EL (cell line): ENCODE measurements around the gene ARHGAP24.

Experiments used
- DNase-seq: peaks from one replicate; pipeline ENCODE4 v3.0.0-alpha.2; 2016

Gene ARHGAP24

GRCh38 chr4:85708468-85708867, 233.5 kb downstream of the ARHGAP24 start:
- no peak for DNase-seq

GRCh38 chr4:85713005-85713404, 238.1 kb downstream of the ARHGAP24 start:
- DNase-seq: no peak

DNA sequence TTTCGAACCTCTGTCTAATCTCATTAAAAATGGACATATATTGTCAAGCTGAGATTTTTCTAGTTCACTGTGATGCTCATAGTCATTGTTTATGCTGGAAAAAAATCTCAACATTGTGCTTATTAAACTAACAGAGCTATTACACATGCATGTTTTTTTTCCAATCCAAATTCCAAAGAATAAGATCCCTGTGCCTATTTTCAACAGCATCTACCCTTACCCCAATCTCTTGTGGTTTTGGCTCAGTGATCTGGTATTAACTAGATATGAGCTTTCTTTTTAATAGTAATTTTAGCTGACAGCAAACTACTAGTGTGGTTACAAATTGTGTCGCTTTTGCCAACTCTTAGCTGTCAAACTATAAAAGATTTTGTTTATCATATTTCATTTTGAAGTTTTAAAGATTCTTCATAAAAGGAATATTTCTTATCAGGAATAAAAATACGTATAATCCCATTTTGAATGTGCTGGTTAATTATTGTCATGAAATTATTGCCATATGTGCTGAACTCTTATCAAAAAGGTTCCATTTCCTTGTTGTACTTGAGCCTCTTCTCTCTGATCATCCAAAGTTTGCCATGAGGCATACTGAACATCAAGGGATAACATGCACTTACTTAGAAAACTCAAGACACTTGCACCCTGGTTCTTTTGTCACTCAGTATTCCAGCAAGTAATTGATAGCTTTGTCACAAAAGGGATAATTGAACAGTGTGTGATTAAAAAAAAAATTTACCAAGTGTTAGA, 241.2 kb downstream of the ARHGAP24 start:
- DNase-seq: peak; percentile 32

DNA sequence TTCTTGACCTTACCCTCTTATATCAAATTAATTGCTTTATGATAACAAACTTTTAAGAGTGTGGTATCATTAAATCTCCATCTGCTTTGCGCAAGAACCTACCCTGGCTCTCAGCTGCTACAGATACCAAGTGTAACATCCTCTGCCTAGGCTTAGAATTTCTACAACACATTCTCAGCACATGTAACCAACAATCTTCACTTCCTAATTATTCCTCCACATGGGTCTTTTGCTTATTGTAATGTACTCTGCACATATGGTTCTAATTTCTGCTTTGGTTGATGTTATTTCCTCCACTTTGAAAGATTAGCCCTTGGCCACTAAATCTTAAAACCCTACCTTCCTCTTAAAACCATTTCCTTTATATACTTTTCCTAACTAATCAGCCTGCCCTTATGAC, 242.4 kb downstream of the ARHGAP24 start:
- peak; percentile 57 for DNase-seq

DNA sequence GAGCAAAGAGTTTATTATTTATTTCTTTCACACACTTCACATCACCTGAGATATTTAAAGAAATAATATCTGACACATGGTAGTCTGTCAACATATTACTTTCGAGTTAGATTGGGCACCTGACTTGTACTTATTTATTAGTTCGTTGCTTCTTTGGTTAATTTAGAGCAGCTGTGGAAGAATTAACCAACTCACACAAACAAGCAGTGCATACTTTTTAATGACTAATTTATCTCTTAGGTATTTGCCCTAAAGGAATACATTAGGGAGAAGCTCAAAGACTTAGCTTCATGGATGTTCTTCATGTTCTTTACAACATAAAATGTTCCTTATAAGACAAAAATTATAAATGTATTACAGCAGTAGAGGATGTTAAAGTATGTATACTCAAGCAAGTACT, 242.9 kb downstream of the ARHGAP24 start:
- peak; percentile 29 for DNase-seq

- peak; percentile 78 for DNase-seq
Observed at GRCh38 chr4:85720735-85721134, 245.8 kb downstream of the ARHGAP24 start.

GRCh38 chr4:85722401-85722800, 247.5 kb downstream of the ARHGAP24 start:
- DNase-seq: no peak

- DNase-seq: peak; percentile 48
Observed at GRCh38 chr4:85722807-85723206, 247.9 kb downstream of the ARHGAP24 start.

DNA sequence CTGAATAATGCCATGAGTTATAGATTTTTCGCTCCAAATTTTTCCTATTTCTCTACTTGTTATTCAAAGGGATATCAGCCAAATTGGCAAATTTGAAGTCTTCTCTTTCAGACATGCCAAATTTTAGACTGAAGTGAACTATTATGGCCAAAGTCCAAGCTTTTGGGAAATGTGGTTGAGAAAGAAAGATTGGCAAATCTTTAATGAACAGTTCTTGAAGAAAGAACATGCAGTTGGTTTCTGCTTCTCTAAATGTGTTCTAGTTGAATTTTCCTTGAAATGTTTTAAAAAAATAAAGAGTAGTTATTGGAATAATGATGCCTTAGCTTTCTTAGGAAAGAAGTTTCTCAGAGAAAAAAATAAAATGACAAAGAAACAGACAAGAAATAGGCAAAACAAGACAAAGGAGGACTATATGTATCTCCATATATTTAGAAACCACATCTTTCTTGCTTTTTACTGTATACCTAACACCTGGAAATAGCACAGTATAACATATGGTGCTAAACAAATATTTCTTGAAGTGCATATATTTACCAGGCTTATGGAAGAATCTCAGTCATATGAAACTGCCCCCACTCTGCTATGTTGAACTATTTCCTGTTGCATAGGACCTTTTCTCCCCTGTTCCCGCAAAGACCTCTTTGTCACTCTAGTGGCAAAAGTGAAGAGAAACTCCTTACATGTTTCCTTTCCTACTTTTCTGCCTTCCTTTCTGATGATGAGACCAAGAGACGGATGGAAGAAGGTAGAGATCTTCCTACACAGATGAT, 250.0 kb downstream of the ARHGAP24 start:
- no peak for DNase-seq

GRCh38 chr4:85725721-85726170, 250.8 kb downstream of the ARHGAP24 start:
- no peak for DNase-seq

GRCh38 chr4:85726555-85726954, 251.6 kb downstream of the ARHGAP24 start:
- DNase-seq: no peak

- no peak for DNase-seq
Observed at GRCh38 chr4:85728464-85728863, 253.5 kb downstream of the ARHGAP24 start.

DNA sequence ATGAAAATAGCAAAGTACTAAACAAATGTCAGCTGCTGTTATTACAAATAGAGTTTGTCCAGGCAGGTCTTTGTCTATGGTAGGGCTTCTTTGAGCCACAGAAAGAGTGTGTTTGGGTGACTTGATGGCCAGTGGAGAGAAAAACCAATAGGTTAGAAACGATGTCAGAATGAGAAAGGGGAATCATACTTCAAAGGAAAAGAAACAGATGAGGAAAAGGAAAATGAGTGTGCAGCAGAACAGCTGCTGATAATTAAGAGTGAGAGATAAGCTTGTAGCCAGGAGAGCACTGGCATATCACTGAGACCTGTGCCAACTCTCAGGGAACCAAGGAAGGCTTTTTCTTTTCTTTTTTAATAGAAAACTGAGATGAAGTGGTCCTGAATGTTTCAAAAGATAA, 257.2 kb downstream of the ARHGAP24 start:
- DNase-seq: no peak

- no peak for DNase-seq
Observed at GRCh38 chr4:85733798-85734197, 258.8 kb downstream of the ARHGAP24 start.

DNA sequence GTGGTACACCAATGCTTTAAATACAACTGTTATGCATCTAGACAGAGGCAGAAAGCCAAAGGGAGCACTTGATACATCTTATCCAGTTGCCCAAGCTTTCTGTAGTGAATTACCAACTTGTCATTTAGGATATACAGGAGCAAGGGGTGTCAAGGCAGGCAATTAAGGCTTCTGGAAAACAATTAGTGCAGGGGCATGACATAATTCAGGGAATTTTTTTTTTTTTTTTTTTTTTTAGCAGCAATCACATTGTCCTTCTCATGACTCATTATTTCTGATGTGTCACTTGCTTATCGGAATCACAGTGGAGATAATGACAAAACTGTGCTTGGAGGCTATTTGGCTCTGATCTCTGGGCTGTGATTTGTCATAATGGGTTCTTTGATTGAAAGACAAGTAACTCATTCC, 259.5 kb downstream of the ARHGAP24 start:
- peak; percentile 19 for DNase-seq

DNA sequence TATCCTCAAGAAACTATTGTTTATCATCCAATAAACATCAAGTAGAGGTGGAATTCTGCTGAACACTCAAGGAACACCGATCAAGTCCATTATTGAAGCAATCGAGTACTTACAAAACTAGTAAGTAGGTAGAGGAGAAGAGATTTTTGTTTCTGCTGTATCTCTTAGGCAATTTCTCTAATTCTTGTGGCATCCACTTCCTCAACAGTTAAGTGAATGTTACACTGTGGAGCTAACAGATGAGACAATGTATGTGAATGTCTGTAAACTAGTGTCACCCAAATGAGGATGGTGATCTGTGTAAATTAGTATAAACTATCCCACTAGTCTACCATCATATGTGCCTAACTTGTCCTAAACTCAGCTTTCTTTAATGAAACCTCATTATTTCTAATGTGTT, 261.6 kb downstream of the ARHGAP24 start:
- DNase-seq: no peak

DNA sequence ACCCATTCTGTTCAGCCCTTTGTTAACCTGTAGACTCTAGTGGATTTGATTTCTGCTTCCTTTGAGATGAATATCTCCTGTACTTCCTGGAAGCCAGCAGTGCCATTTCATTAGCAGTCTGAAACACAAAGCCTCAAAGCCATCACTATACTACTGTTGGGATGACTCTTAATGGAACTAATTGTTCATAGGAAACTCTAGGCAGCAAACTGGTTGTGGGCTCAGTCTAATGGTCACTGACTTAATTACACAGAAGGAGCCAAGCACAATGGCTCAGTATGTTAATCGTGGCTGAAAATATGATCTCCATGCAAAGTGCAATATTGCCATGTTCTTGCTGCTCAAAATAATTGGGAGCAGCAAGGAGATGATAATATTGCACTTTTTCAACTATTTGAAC, 262.3 kb downstream of the ARHGAP24 start:
- DNase-seq: no peak

DNA sequence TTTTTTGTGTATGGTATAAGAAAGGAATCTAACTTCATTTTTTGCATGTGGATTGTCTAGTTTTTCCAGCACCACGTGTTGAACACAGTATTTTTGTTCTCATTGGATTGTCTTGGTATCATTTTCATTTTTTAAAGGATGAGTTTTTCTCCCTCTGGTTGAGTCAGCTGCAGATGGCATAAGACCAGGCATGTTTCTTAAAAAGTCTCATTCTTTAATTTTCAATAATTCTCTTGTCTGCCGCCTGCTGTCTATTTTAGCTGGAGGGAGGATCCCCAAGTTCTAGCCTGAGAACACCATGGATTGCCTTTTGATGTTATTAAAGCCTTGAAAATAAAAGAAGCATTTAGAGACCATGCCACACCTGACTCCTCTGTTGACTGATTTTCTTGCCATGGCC, 263.8 kb downstream of the ARHGAP24 start:
- no peak for DNase-seq

DNA sequence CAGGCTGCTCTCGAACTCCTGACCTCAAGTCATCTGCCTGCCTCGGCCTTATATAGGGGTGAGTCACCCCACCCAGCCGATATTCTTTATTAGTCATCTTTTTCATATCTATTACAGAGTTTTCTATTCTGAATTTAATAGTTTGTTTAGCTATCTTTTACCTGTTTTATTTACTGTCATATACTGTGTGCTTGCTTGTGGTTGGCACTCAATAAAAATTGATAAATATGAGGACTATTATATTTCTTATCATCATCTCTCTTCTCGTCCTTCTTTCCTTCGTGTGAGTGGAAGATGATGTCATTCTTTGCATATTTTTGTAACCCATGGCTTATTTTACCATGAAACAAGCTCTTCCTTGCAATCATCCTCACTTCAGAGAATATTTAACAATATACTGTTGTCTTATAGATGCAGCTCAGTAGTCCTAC, 265.5 kb downstream of the ARHGAP24 start:
- DNase-seq: peak; percentile 62

DNA sequence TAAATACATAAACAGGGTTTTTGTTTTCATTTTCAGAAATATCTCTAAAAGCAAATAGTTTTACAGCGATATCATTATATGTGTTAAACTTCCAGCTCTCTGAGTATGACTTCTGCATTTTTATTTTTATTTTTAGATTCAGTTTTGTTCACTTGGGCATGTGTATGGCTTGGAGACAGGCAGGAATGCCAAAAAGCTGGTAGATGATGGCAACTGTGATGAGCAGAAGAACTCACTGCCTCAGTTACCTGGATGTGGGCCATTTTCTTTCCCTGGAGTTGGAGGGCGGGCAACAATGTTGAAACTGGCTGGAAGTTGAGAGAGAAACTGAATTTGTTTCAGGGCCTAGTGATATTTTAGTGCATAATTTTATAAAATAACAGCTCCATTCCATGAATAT, 266.4 kb downstream of the ARHGAP24 start:
- no peak for DNase-seq

GRCh38 chr4:85741921-85742591, 267.1 kb downstream of the ARHGAP24 start:
- DNase-seq: no peak

DNA sequence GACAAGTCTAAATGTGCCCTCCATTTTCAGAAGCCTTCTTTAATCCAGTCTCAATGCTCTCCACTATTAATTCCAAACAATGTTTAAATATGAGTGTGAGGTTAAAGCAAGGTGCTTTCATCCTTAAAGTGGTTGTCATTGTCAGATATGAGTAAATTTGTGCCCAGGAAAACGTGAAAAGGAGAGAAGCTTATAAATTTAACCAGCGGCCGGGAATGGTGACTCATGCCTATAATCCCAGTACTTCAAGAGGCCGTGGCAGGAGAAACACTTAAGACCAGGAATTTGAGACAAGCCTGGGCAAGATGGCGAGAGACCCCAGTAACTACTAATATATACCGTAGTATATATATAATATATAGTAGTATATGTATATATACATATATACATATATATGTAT, 270.0 kb downstream of the ARHGAP24 start:
- peak; percentile 48 for DNase-seq

- no peak for DNase-seq
Observed at GRCh38 chr4:85745939-85746338, 271.0 kb downstream of the ARHGAP24 start.
